ENCODE data around the gene UNK.
A peak's percentile ranks its signal among the peaks of the same experiment; 100 is the strongest.
"Not testable (repeated sequence)": the region's sequence is repeated elsewhere in the genome, so short reads cannot be mapped to it uniquely, and the experiment has no call there.

Gene UNK

GRCh38 chr17:75847614-75848522, 63.3 kb downstream of the UNK start:
- no peak overlapping the region for H3K4me3 Mint-ChIP-seq

DNA sequence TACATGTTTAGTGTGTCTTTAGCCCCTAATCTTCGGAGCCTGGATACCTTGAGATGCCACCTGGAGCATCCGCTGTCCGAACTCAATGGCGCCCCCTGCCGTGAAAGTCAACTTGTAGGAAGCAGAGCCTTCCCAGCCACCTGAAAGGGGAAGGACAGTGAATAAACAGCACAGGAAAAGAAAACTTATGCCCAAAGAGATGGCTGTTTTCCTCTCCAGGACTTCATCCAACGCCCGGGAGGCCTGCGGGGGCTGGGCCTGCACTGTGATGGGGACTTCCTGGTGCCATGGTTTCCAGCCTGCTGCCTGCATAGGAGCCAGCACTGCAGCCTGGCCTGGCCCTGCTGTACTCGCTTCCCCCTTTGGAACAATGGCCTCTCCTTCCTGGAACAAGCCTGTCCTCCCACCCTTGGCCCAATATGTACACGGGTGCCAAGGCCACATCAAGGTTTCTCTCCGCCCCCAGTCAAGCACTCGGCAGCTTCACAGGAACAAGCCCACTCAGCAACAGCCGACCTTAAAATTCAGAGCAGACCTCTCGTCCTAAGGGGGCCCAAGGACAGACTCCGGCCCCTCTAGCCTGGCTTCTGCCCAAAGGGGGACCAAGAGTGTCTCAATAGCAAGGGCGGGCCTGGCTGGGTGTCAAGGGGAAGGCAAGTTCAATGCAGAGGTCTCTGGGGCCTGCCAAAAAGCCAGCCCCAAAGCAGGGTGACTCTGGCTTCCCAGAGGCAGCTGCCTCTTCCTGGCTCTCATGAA, 64.1 kb downstream of the UNK start:
- DNase-seq (ENCODE audit: low spot score in 2 of 2), result peak; percentile 76 to 88
- peak; percentile 36 for ATAC-seq

More at GRCh38 chr17:75847614-75848522, 63.3 kb downstream of the UNK start:
- DNase-seq (ENCODE audit: low spot score in 2 of 2) (no peak), ATAC-seq (no peak)
- H3K36me3 Mint-ChIP-seq, result peaks cover 87% of the 10 kb centered on the region
- H3K27ac Mint-ChIP-seq, result no peak overlapping the region
- H3K9me3 Mint-ChIP-seq, result no peaks in the 10 kb centered on the region
- peaks cover 24% of the 10 kb centered on the region for H3K4me1 Mint-ChIP-seq

GRCh38 chr17:75849279-75849646, 64.7 kb downstream of the UNK start:
- H3K4me1 Mint-ChIP-seq, result peaks cover 35% of the 10 kb centered on the region
- peaks cover 81% of the 10 kb centered on the region for H3K36me3 Mint-ChIP-seq
- ATAC-seq (no peak), DNase-seq (ENCODE audit: low spot score in 2 of 2) (no peak)
- no peak overlapping the region for H3K4me3 Mint-ChIP-seq
- H3K27ac Mint-ChIP-seq, result no peak overlapping the region
- H3K9me3 Mint-ChIP-seq, result no peaks in the 10 kb centered on the region

More for the DNA sequence above, 64.1 kb downstream of the UNK start:
- H3K9me3 Mint-ChIP-seq, result no peaks in the 10 kb centered on the region
- H3K27ac Mint-ChIP-seq, result no peak overlapping the region
- peaks cover 81% of the 10 kb centered on the region for H3K36me3 Mint-ChIP-seq
- H3K4me3 Mint-ChIP-seq, result no peak overlapping the region
- peaks cover 32% of the 10 kb centered on the region for H3K4me1 Mint-ChIP-seq

- H3K4me1 Mint-ChIP-seq, result peaks cover 39% of the 10 kb centered on the region
- ATAC-seq (no peak), DNase-seq (ENCODE audit: low spot score in 2 of 2) (no peak)
- H3K27ac Mint-ChIP-seq, result no peak overlapping the region
- H3K36me3 Mint-ChIP-seq, result peaks cover 81% of the 10 kb centered on the region
- no peaks in the 10 kb centered on the region for H3K9me3 Mint-ChIP-seq
- no peak overlapping the region for H3K4me3 Mint-ChIP-seq
These were observed 65.1 kb downstream of the UNK start for GRCh38 chr17:75849724-75850123.

DNA sequence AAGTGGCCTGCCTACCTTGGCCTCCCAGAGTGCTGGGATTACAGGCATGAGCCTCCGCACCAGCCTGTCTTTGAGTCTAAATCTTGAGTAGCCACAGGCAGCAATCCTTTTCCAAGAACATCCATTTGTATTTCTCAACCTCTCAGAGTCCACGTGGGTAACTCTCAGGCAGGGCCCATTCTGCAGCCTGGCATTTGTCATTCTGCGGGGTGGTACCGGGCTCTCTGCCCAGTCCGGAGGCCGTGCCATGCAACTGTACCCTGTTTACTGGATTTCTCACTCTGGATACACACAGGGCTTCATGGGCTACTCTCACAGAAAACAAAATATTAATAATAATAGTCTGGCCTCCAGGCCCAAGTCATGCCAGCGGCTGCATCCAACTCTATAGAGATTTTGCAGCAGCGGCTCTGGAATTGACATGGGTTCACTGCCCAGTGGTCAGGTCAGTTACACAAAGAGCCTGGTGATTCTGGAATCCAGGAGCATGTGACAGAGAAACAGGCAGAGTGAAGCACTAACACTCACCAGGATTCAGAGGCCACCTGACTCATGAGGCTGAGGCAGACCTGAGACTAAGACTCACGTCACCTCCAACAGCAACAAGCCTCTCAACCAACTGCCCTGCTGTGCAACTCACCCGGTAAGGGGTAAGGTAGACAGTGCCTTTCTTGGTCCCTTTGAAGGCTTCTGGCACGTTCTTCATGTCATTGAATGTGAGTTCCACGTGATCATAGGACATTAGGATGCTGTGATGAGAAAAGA, 66.5 kb downstream of the UNK start:
- H3K27ac Mint-ChIP-seq, result no peak overlapping the region
- no peak for ATAC-seq
- peaks cover 70% of the 10 kb centered on the region for H3K36me3 Mint-ChIP-seq
- no peaks in the 10 kb centered on the region for H3K9me3 Mint-ChIP-seq
- H3K4me3 Mint-ChIP-seq, result no peak overlapping the region
- H3K4me1 Mint-ChIP-seq, result peaks cover 28% of the 10 kb centered on the region
- no peak for DNase-seq (ENCODE audit: low spot score in 2 of 2)

- not testable (repeated sequence) for H3K9me3 Mint-ChIP-seq; DNase-seq (ENCODE audit: low spot score in 2 of 2); H3K4me3 Mint-ChIP-seq; H3K27ac Mint-ChIP-seq; ATAC-seq
- Mint-ChIP-seq H3K4me1 (peaks cover 31% of the 10 kb centered on the region), H3K36me3 (peaks cover 66% of the 10 kb centered on the region)
These were observed 67.0 kb downstream of the UNK start for GRCh38 chr17:75851693-75851991.

DNA sequence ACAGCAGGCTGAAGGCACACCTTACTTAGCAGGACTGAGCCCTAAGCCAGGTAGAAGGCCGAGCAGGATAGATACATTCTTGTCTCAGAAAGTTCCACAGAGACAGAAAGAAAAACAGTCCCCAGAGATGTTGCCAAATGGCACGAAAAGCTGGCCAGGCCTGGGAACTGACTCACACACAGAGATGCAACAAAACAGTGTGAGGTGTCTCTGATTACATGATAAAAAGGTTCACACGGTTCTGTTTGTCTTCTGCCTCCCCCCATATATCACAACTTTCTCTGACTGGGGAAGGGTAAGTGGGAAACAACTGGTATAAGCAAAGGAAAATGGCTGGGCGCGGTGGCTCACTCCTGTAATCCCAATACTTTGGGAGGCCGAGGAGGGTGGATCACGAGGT, 68.8 kb downstream of the UNK start:
- Mint-ChIP-seq H3K36me3 (peaks cover 50% of the 10 kb centered on the region), H3K4me1 (peaks cover 28% of the 10 kb centered on the region), H3K4me3 (no peak overlapping the region), H3K9me3 (no peaks in the 10 kb centered on the region), H3K27ac (no peak overlapping the region)
- ATAC-seq, result no peak
- DNase-seq (ENCODE audit: low spot score in 2 of 2), result no peak

DNA sequence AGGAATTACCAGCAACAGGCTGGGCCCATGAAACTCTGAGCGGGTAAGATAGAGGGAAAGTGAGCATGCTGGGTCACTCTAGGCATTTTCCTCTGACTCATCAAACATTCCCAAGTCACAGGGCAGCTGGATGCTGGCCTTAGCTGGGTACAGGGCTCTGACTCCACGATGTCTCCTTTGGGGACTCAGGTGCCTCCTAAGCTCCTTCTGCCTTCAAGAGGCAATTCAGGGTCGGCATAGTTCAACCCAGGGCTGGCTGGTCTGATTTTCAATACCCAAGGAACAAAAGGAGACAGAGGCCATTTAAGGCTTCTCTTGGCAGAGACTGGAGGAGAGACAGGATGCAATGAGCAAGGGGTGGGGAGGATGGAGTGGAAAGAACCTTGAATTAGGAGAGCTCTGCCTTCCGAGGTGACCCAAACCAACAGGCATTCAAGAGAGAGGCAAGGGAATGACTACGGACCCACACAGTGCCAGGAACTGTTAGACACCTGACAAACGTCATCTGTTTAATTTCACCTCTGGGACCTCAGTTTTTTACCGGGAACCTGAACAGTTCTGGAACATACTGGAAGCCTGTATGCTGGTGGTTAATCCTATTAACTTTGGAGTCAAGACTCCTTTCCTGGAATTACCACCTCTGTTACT, 69.6 kb downstream of the UNK start:
- ATAC-seq (no peak), DNase-seq (ENCODE audit: low spot score in 2 of 2) (no peak)
- Mint-ChIP-seq H3K36me3 (peaks cover 42% of the 10 kb centered on the region), H3K4me1 (peaks cover 27% of the 10 kb centered on the region), H3K27ac (no peak overlapping the region), H3K4me3 (no peak overlapping the region), H3K9me3 (no peaks in the 10 kb centered on the region)

DNA sequence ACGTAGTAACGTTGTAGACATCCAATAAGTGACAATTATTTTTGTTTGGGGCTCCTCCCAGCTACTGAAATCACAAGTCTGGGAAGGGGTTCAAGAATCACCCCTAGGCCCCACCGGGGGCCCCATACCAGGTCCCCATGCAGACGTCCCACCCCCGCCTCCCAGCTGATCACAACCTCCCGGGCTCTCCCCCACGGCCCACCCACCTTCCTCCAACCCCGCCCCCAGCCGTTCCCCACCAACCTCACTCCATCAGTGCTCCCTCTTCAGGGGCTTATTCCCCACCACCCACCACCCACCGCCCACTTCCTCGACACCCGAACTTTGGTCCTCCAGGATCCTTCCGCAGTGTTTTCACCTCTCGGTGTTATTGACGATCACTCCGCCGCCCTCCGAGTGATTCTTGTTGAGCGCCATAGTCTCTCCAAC, 70.3 kb downstream of the UNK start:
- DNase-seq (ENCODE audit: low spot score in 2 of 2), result no peak
- H3K36me3 Mint-ChIP-seq, result peaks cover 36% of the 10 kb centered on the region
- no peaks in the 10 kb centered on the region for H3K9me3 Mint-ChIP-seq
- no peak overlapping the region for H3K4me3 Mint-ChIP-seq
- peaks cover 27% of the 10 kb centered on the region for H3K4me1 Mint-ChIP-seq
- H3K27ac Mint-ChIP-seq, result no peak overlapping the region
- peak; percentile 3 for ATAC-seq

DNA sequence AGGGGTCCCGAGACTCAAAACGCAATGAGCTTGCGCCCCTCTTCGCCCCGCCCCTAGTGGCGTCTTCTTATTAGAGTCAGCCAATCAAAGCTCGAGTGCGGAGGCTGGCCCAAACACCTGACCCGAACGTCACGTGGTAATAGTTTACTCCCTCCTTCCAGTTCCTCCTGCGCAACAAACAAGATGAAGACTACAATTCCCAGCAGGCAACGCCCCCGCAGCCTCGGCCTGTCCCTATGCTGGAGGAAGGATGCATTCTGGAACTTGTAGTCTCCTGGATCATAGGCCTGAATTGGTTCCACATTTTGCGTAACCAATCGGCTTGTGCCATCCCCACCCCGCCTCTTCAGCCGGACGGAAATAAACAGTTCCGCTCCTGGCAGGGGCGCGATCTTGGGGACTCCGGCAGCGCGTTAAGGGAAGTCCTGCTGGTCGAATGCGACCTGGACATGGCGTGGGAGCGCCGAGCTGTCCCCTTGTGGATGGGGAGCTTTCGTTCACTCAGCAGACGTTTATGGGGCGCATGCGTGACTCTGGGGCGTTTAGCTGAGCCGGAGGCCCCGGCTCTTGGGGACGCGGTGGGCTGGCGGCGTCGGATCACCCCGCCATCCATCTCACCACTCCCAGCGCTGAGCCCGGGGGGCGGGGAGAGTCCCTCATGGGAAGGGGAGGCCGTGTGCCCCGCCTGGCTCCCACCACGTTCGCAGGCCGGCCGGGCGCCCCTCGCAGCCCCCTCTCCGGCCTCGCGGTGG, 70.9 kb downstream of the UNK start, which contains the start of gene WBP2:
WBP2 (minus strand) TSS at position 26 of the 752 bp plus-strand sequence. CDS start 38 bp downstream, outside the sequence.
- Mint-ChIP-seq H3K27ac (no peak within 1 kb of the TSS), H3K4me3 (no peak within 1 kb of the TSS), H3K4me1 (peaks cover 27% of the 10 kb centered on the region), H3K36me3 (peaks cover 30% of the 10 kb centered on the region), H3K9me3 (no peaks in the 10 kb centered on the region)
- DNase-seq (ENCODE audit: low spot score in 2 of 2) (peak; percentile 81 to 95), ATAC-seq (peak; percentile 93)

DNA sequence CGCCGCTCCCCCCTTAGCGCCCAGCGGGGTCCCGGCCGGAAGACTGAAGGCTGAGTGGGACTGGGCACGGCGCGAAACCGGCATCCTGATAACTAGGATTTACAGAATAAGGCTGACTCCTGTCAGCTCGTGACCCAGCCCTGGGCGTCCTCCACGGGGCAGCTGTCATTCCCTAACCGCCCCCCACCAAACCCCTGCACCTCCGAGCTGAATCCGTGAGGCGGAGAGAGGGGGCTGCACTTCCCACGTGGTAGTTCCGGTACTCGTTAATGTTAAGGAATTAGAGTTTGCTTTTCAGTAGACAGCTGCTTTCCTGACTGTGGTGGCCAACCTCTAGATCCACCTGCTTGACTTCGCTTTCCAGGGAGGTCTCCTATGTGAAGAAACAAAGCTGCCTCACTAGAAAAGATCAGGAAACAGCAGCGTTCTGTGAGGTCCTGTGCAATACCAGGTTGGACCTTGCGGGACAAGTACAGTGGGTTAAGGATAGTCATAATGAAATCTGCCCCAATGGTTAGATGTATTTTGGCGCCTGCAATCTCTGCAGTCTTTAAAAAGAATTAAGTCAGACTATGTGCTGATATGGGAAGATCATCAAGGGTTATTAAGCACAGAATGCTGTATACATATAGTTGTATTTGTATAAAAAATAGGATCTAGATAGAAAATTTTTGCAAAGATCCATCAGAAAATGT, 71.6 kb downstream of the UNK start:
- Mint-ChIP-seq H3K27ac (no peak overlapping the region), H3K9me3 (no peaks in the 10 kb centered on the region), H3K4me3 (no peak overlapping the region), H3K36me3 (peaks cover 23% of the 10 kb centered on the region), H3K4me1 (peaks cover 29% of the 10 kb centered on the region)
- DNase-seq (ENCODE audit: low spot score in 2 of 2) (peak in 1 of 2 donors; percentile 74), ATAC-seq (peak; percentile 43)

DNA sequence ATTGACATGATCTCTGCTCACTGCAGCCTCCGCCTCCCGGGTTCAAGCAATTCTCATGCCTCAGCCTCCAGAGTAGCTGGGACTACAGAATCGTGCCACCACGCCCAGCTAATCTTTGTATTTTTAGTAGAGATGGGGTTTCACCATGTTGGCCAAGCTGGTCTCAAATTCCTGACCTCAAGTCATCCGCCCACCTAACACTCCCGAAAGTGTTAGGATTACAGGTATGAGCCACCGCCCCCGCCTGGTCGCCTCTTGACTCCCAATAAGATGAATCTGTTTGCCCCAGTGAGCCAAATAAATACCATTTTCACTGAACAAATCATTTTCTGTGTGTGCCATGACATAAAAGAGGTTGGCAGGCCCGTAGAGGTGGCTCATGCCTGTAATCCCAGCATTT, 74.8 kb downstream of the UNK start:
- not testable (repeated sequence) for ATAC-seq; H3K9me3 Mint-ChIP-seq; H3K36me3 Mint-ChIP-seq; DNase-seq (ENCODE audit: low spot score in 2 of 2); H3K4me3 Mint-ChIP-seq; H3K27ac Mint-ChIP-seq
- H3K4me1 Mint-ChIP-seq, result peaks cover 21% of the 10 kb centered on the region

- DNase-seq (ENCODE audit: low spot score in 2 of 2), result no peak
- Mint-ChIP-seq H3K4me1 (peaks cover 28% of the 10 kb centered on the region), H3K4me3 (no peak overlapping the region), H3K27ac (no peak overlapping the region), H3K36me3 (peaks cover 9% of the 10 kb centered on the region), H3K9me3 (no peaks in the 10 kb centered on the region)
- no peak for ATAC-seq
These were observed 77.3 kb downstream of the UNK start for GRCh38 chr17:75861927-75862317.

DNA sequence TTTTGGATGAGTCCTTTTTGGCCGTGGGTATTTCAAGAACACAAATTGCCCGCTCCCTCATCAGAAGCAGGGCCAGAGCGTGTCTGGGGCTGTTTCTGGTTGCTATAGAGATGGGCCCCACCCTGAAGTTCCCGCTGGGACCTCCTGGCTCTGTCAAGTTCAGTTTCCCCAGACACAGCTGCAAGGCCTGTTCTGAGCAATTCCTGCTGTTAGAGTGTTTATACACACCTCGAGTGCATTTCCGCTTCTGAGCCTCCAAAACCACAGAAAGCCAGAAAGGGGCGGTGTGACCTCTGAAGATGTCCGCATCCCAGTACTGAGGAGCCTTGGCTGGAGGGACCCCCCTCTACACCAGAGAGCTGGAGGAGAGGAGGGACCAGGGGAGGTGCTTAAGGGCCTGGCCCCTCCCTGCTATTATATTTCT, 79.9 kb downstream of the UNK start:
- H3K36me3 Mint-ChIP-seq, result peaks cover 9% of the 10 kb centered on the region
- ATAC-seq, result peak; percentile 86
- H3K9me3 Mint-ChIP-seq, result no peaks in the 10 kb centered on the region
- peak overlapping the region; percentile 51 for H3K4me3 Mint-ChIP-seq
- peak; percentile 30 to 77 for DNase-seq (ENCODE audit: low spot score in 2 of 2)
- H3K27ac Mint-ChIP-seq, result peak overlapping the region; percentile 92
- peaks cover 28% of the 10 kb centered on the region for H3K4me1 Mint-ChIP-seq
